HG03103 (cell line): ENCODE results near the gene TEX2.

Experiments used
- ATAC-seq: cut with Tn5 transposase; IDR thresholded peaks from one replicate; pipeline ENCODE4 v1.9.1; 2021; ENCODE audit warnings: low read depth; ENCODE audit not compliant: unreplicated experiment

TEX2 gene

GRCh38 chr17:64124609-64125008, 138.5 kb downstream of the TEX2 start:
- no peak for ATAC-seq

- ATAC-seq: no peak
Measured at GRCh38 chr17:64123114-64123513, 139.9 kb downstream of the TEX2 start.

GRCh38 chr17:64120972-64121786, 141.9 kb downstream of the TEX2 start:
- ATAC-seq: peak; percentile 66

- no peak for ATAC-seq
Measured at GRCh38 chr17:64120159-64120810, 142.8 kb downstream of the TEX2 start.

- no peak for ATAC-seq
Measured at GRCh38 chr17:64117981-64118979, 144.8 kb downstream of the TEX2 start.

- ATAC-seq: no peak
Measured at GRCh38 chr17:64115822-64116534, 147.1 kb downstream of the TEX2 start.

GRCh38 chr17:64115043-64115698, 147.9 kb downstream of the TEX2 start:
- ATAC-seq: no peak

- ATAC-seq: no peak
Measured at GRCh38 chr17:64113006-64113405, 150.1 kb downstream of the TEX2 start.

- no peak for ATAC-seq
Measured at GRCh38 chr17:64111831-64112230, 151.2 kb downstream of the TEX2 start.

GRCh38 chr17:64110379-64111152, 152.5 kb downstream of the TEX2 start:
- ATAC-seq: no peak

GRCh38 chr17:64109400-64109799, 153.7 kb downstream of the TEX2 start:
- ATAC-seq: no peak

GRCh38 chr17:64107500-64108236, 155.4 kb downstream of the TEX2 start:
- ATAC-seq: no peak

- no peak for ATAC-seq
Measured at GRCh38 chr17:64106918-64107317, 156.1 kb downstream of the TEX2 start.

- no peak for ATAC-seq
Measured at GRCh38 chr17:64103391-64104364, 159.4 kb downstream of the TEX2 start.

GRCh38 chr17:64102627-64103390, 160.3 kb downstream of the TEX2 start:
- ATAC-seq: no peak

GRCh38 chr17:64099543-64099942, 163.5 kb downstream of the TEX2 start:
- no peak for ATAC-seq
